H1 (cell line): ENCODE measurements around the gene POLR3K. TPM values are rescaled to one million over a fixed set of nuclear protein-coding genes. Genes with fewer than 3 reads are reported as not detected.
A peak's percentile ranks its signal among the peaks of the same experiment; 100 is the strongest.

ENCODE experiments used
- CTCF ChIA-PET: fragments of 300-600 bp; sonication (Branson Sonifier 250); formaldehyde crosslinking; loops from one replicate; lab custom pipeline; 2021; ENCODE audit not compliant: partially characterized antibody; lab: Charles Lee
- POLR2A ChIA-PET: fragments of 300-600 bp; sonication (Branson Sonifier 250); formaldehyde crosslinking; loops from one replicate; lab custom pipeline; 2021; ENCODE audit warnings: inconsistent platforms; ENCODE audit not compliant: partially characterized antibody; lab: Charles Lee
- DNase-seq, 2 experiments: peaks; one replicate each; pipeline versions ENCODE4 v3.0.0 to v3.0.0-alpha.2; 2010 to 2022; ENCODE audit warnings: low spot score in 2 of 2, low read depth in 1 of 2, mixed read lengths in 1 of 2
- FAIRE-seq: peaks from 2 replicates; lab custom pipeline; 2011; peaks lifted over from hg19 to GRCh38; lab: Jason Lieb, UNC
- H2AFZ ChIP-seq: 2 replicates; pipeline ENCODE4 v1.8.1; 2012; ENCODE audit warnings: low read length, inconsistent platforms
- H2AK5ac ChIP-seq: 2 replicates; pipeline ENCODE4 v1.6.1; 2013; ENCODE audit warnings: low read depth, low read length
- H2BK120ac ChIP-seq: replicated peaks from 2 replicates; pipeline ENCODE3; 2013; ENCODE audit warnings: low read depth, low read length, inconsistent platforms
- H2BK12ac ChIP-seq: 2 replicates; pipeline ENCODE4 v1.6.1; 2013; ENCODE audit warnings: low read depth, low read length
- H2BK15ac ChIP-seq: 2 replicates; pipeline ENCODE4 v1.6.1; 2013; ENCODE audit warnings: low read length
- H2BK20ac ChIP-seq: 2 replicates; pipeline ENCODE4 v1.6.1; 2013; ENCODE audit warnings: low read length
- H2BK5ac ChIP-seq: 2 replicates; pipeline ENCODE4 v1.6.1; 2013; ENCODE audit warnings: low read depth, low read length
- H3K14ac ChIP-seq: 2 replicates; pipeline ENCODE4 v1.6.1; 2013; ENCODE audit warnings: inconsistent platforms; ENCODE audit not compliant: insufficient read length
- H3K18ac ChIP-seq: 2 replicates; pipeline ENCODE4 v1.6.1; 2013; ENCODE audit warnings: low read length; ENCODE audit errors: extremely low read depth
- H3K23ac ChIP-seq: 2 replicates; pipeline ENCODE4 v1.6.1; 2013; ENCODE audit warnings: inconsistent platforms; ENCODE audit not compliant: insufficient read length
- H3K23me2 ChIP-seq: 2 replicates; pipeline ENCODE4 v1.6.1; 2013; ENCODE audit warnings: low read depth, low read length
- H3K27ac ChIP-seq: 2 replicates; pipeline ENCODE4 v1.6.1; 2011; ENCODE audit warnings: low read depth, low read length, inconsistent platforms
- H3K27me3 ChIP-seq, 4 experiments: replicated peaks in 1 of 4; 1 replicate in 1 of 4; 2 replicates in 3 of 4; pipeline versions ENCODE4 v1.6.1 to v1.8.1; 2011 to 2013; ENCODE audit warnings: low read length in 3 of 4, mild to moderate bottlenecking in 3 of 4, inconsistent platforms in 2 of 4, mixed read lengths in 2 of 4, moderate library complexity in 1 of 4; ENCODE audit not compliant: control insufficient read depth in 3 of 4, insufficient read depth in 3 of 4; ENCODE audit errors: extremely low read depth in 1 of 4
- H3K36me3 ChIP-seq, 4 experiments: 2 replicates each; pipeline versions ENCODE4 v1.6.1 to v1.8.1; 2011 to 2013; ENCODE audit warnings: mild to moderate bottlenecking in 4 of 4, low read length in 3 of 4, moderate library complexity in 2 of 4, control low read depth in 1 of 4, inconsistent platforms in 1 of 4; ENCODE audit not compliant: insufficient read depth in 4 of 4, control insufficient read depth in 2 of 4
- H3K4ac ChIP-seq: replicated peaks from 2 replicates; pipeline ENCODE3; 2013; ENCODE audit warnings: low read length, low read depth, mixed read lengths, inconsistent platforms; ENCODE audit not compliant: insufficient read length
- H3K4me1 ChIP-seq, 4 experiments: replicated peaks in 1 of 4; 1 replicate in 1 of 4; 2 replicates in 3 of 4; pipeline versions ENCODE4 v1.6.1 to v1.8.1; 2011 to 2013; ENCODE audit warnings: low read length in 3 of 4, inconsistent platforms in 2 of 4, mixed read lengths in 1 of 4; ENCODE audit not compliant: insufficient read depth in 4 of 4, control insufficient read depth in 3 of 4
- H3K4me2 ChIP-seq, 2 experiments: 2 replicates each; pipeline versions ENCODE4 v1.6.1 to v1.8.1; 2011 to 2013; ENCODE audit warnings: low read depth in 2 of 2, low read length in 2 of 2, control low read depth in 1 of 2, inconsistent platforms in 1 of 2, mild to moderate bottlenecking in 1 of 2; ENCODE audit not compliant: insufficient read depth in 1 of 2
- H3K4me3 ChIP-seq, 4 experiments: fragments of 200-600, 300-600 bp in 1 of 4; sonication (generic), shearing (Covaris generic), sonication (Bioruptor Twin) in 1 of 4; 2 replicates each; pipeline versions ENCODE4 v1.5.1 to v1.8.1; 2011 to 2016; ENCODE audit warnings: low read length in 4 of 4, low read depth in 3 of 4, control low read depth in 2 of 4, inconsistent platforms in 2 of 4, mild to moderate bottlenecking in 2 of 4, mixed read lengths in 1 of 4, moderate library complexity in 1 of 4; ENCODE audit not compliant: insufficient read depth in 2 of 4; ENCODE audit errors: extremely low read depth in 1 of 4
- H3K56ac ChIP-seq: replicated peaks from 2 replicates; pipeline ENCODE3; 2013; ENCODE audit warnings: low read depth, mild to moderate bottlenecking, mixed read lengths, low read length, inconsistent platforms; ENCODE audit not compliant: insufficient read length
- H3K79me1 ChIP-seq: 2 replicates; pipeline ENCODE4 v1.6.1; 2013; ENCODE audit warnings: low read depth, low read length, control low read depth
- H3K79me2 ChIP-seq, 2 experiments: 2 replicates each; pipeline versions ENCODE4 v1.6.1 to v1.8.1; 2012 to 2013; ENCODE audit warnings: low read length in 2 of 2, mild to moderate bottlenecking in 2 of 2, inconsistent platforms in 1 of 2; ENCODE audit not compliant: insufficient read depth in 2 of 2, control insufficient read depth in 1 of 2
- H3K9ac ChIP-seq, 4 experiments: replicated peaks in 1 of 4; 1 replicate in 1 of 4; 2 replicates in 3 of 4; pipeline versions ENCODE4 v1.6.1 to v1.8.1; 2011 to 2013; ENCODE audit warnings: low read depth in 3 of 4, low read length in 3 of 4, control low read depth in 2 of 4, mild to moderate bottlenecking in 2 of 4, moderate library complexity in 2 of 4, inconsistent platforms in 1 of 4; ENCODE audit errors: extremely low read depth in 1 of 4
- H3K9me3 ChIP-seq, 2 experiments: 2 replicates each; pipeline versions ENCODE4 v1.6.1 to v1.8.1; 2012 to 2013; ENCODE audit warnings: mild to moderate bottlenecking in 2 of 2, moderate library complexity in 2 of 2, control low read depth in 1 of 2, inconsistent platforms in 1 of 2, low read depth in 1 of 2, low read length in 1 of 2, mixed read lengths in 1 of 2; ENCODE audit not compliant: insufficient read depth in 2 of 2
- H4K20me1 ChIP-seq, 2 experiments: replicated peaks in 1 of 2; 2 replicates each; pipeline versions ENCODE3 to v1.8.1; 2011 to 2013; ENCODE audit warnings: inconsistent platforms in 2 of 2, low read length in 2 of 2, mild to moderate bottlenecking in 1 of 2; ENCODE audit not compliant: insufficient read depth in 2 of 2, control insufficient read depth in 1 of 2
- H4K5ac ChIP-seq: 2 replicates; pipeline ENCODE4 v1.6.1; 2013; ENCODE audit warnings: low read length, low read depth, mixed read lengths, inconsistent platforms; ENCODE audit not compliant: insufficient read length
- H4K8ac ChIP-seq: 2 replicates; pipeline ENCODE4 v1.8.0; 2013; ENCODE audit warnings: mild to moderate bottlenecking, moderate library complexity, low read length, inconsistent platforms; ENCODE audit not compliant: insufficient read depth; ENCODE audit errors: extremely low read depth
- H4K91ac ChIP-seq: replicated peaks from 2 replicates; pipeline ENCODE3; 2013; ENCODE audit warnings: low read length, mixed read lengths, inconsistent platforms; ENCODE audit not compliant: insufficient read length
- CTCF ChIP-seq, 3 experiments: IDR thresholded peaks; 1 replicate in 2 of 3; 2 replicates in 1 of 3; pipeline versions ENCODE4 v1.5.1 to v1.6.1; 2011; ENCODE audit warnings: low read length in 3 of 3, mild to moderate bottlenecking in 3 of 3, inconsistent platforms in 2 of 3, low read depth in 1 of 3, moderate library complexity in 1 of 3; ENCODE audit not compliant: insufficient read depth in 1 of 3; ENCODE audit errors: control extremely low read depth in 1 of 3
- KDM1A ChIP-seq: fragments of 200-600, 300-600 bp; sonication (generic); IDR thresholded peaks from 2 replicates; pipeline ENCODE4 v1.7.1; 2016; ENCODE audit warnings: mild to moderate bottlenecking, low read length, borderline replicate concordance
- SAP30 ChIP-seq: fragments of 300-600 bp; sonication (generic); IDR thresholded peaks from 2 replicates; pipeline ENCODE4 v1.7.1; 2012; ENCODE audit warnings: low read length, moderate library complexity, mild to moderate bottlenecking, inconsistent platforms; ENCODE audit not compliant: insufficient read depth, insufficient replicate concordance
- TBP ChIP-seq: IDR thresholded peaks from 2 replicates; pipeline ENCODE4 v1.6.1; 2011; ENCODE audit warnings: low read depth, low read length, improper control_type of control experiment
- ZNF274 ChIP-seq: IDR thresholded peaks from 2 replicates; pipeline ENCODE4 v1.7.0; 2012; ENCODE audit warnings: low read length, borderline replicate concordance; ENCODE audit errors: extremely low read depth
- WGBS, 2 experiments: shearing (Covaris generic) in 1 of 2; methylation state at CpG; one replicate each; pipeline versions ENCODE4 v1.1.6 to v1.1.7; 2013 to 2015; ENCODE audit warnings: low lambda C conversion rate in 2 of 2, mixed read lengths in 2 of 2, inconsistent platforms in 1 of 2, low coverage in 1 of 2, missing lambda C conversion rate in 1 of 2; ENCODE audit not compliant: insufficient replicate concordance in 2 of 2, insufficient coverage in 1 of 2, insufficient read length in 1 of 2; ENCODE audit errors: extremely low coverage in 1 of 2, missing lambda C conversion rate in 1 of 2; 5-methylcytosine and 5-hydroxymethylcytosine counted together
- polyA plus RNA-seq, 7 experiments: library from polyadenylated mRNA; depleted of rRNA in 3 of 7; stranded (reverse) in 5 of 7; unstranded in 2 of 7; fragments of >200 nt in 5 of 7; fragments of 200-250 nt in 2 of 7; gene quantifications; 1 replicate in 5 of 7; 2 replicates in 1 of 7; 4 replicates in 1 of 7; pipeline versions ENCODE4 v1.2.1 to v1.2.3, GENCODE V29; 2011 to 2013; ENCODE audit warnings: missing spikeins in 2 of 7, mixed read lengths in 2 of 7
- total RNA-seq: library from RNA; stranded (reverse); fragmentation: NEBNext Ultra II Directional; extraction: Animal tissue kit (Norgen Biotek cat#: 25700); gene quantifications from 2 replicates; pipeline ENCODE4 v1.2.1, GENCODE V29; 2021
- TF ChIP-seq, protein P1 (sequence below): IDR thresholded peaks from 2 replicates; pipeline ENCODE4 v1.6.1; 2012; ENCODE audit warnings: low read length, inconsistent platforms

The POLR3K gene
- total and polyA plus RNA-seq, 2 of the 8 experiments (the other 6 are each of a cell fraction or from before 2014, with no cell fraction given), result 45.4 to 80.5 TPM

DNA sequence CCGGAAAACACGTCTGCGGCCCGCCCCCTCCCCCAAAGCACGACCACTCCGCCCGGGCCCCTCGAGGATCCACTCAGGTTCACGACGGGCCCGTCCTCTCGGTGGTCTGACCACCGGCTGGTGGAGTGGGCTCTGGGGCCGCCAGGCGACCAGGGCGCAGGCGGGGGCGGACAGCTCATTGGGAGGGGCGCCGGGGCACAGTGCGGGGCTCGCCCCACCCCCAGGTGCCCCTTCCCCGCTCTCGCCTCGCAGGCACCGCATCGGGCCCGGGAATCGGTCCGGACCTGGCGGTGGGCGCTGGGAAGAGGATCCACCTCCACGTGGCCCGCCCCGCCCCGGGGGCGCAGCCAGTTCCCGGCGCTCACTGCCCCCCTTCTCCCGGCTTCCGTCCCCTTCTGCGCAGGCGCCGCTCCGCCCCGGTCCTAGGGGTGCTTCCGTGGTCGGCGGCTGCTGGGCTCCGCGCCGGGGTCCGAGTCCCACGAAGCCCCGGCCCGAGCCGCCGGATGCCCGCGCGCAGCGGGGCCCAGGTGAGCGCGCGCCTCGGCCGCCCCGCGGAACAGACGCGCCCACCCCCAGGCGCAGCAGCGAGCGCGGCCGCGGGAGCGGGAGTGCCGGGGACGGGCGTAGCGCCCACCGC is 24.5 kb upstream of the POLR3K start, which contains the start of gene MPG:
MPG (plus strand) TSS at position 419 of the 637 bp plus-strand sequence; CDS start at position 504, 85 bp downstream.
- Histone ChIP-seq H4K5ac (peak within 1 kb of the TSS; percentile 19), H3K23ac (no peak within 1 kb of the TSS), H3K4me3 (peak within 1 kb of the TSS; percentile 54 to 78 (median 68)), H3K9me3 (no peaks in the 10 kb centered on the region), H3K27ac (no peak within 1 kb of the TSS), H2AK5ac (peak within 1 kb of the TSS; percentile 78; the same call in 1 of the 2 replicates), H4K20me1 (peaks cover 0 to 5% of the 10 kb centered on the region in 2 experiments), H3K4me1 (peaks cover 6 to 60% (median 41%) of the 10 kb centered on the region in 4 experiments), H3K56ac (peak within 1 kb of the TSS; percentile 90), H3K18ac (peak within 1 kb of the TSS; percentile 78), H3K4ac (peak within 1 kb of the TSS; percentile 69), H2BK15ac (peak within 1 kb of the TSS; percentile 99; the same call in 1 of the 2 replicates), H2BK5ac (peak within 1 kb of the TSS; percentile 66; the same call in 1 of the 2 replicates), H3K79me2 (no peaks in the 10 kb centered on the region), H3K23me2 (peaks cover 16% of the 10 kb centered on the region; the same call in 1 of the 2 replicates), H3K14ac (no peak within 1 kb of the TSS), H3K9ac (peak within 1 kb of the TSS in 3 of 4 experiments; percentile 20 to 76 (median 41); a peak in 3 of 7 replicates), H4K8ac (peak within 1 kb of the TSS; percentile 80; the same call in 1 of the 2 replicates), H3K27me3 (peaks cover 0 to 4% (median 3%) of the 10 kb centered on the region in 4 experiments; a peak in 3 of 7 replicates), H2BK20ac (no peak within 1 kb of the TSS), H2BK12ac (peak within 1 kb of the TSS; percentile 87; the same call in 1 of the 2 replicates), H2BK120ac (no peak within 1 kb of the TSS), H4K91ac (peak within 1 kb of the TSS; percentile 61), H3K4me2 (peak within 1 kb of the TSS; percentile 92 to 95), H3K36me3 (peaks cover 0 to 2% (median 0%) of the 10 kb centered on the region in 4 experiments; a peak in 1 of 8 replicates), H2AFZ (no peak within 1 kb of the TSS), H3K79me1 (no peaks in the 10 kb centered on the region)
- FAIRE-seq, result no peak
- ChIA-PET CTCF (interaction anchor here (0.6 to 25.7 kb wide), 7 partner anchors 8 to 104 kb away, joined by 3 to 856 read pairs (median 4); partner anchors contain the start of gene RHBDF1), POLR2A (interaction anchor here (1.1 to 3.2 kb wide), 11 partner anchors 7 to 147 kb away, joined by 3 to 19 read pairs (median 4); partner anchors contain the start of genes POLR3K and SNRNP25)
- DNase-seq, result peak in 1 of 2 experiments; percentile 87
- 5% methylated on average over 38 of the region's 83 CpGs; no CpG with 5 or more reads in 1 of the 2 experiments for WGBS, 2 experiments
- TF ChIP-seq CTCF (IDR thresholded peaks at IDR 0.05; ENCODE audit: control extremely low read depth in 1 of 3, insufficient read depth in 1 of 3, low read depth in 1 of 3, low read length in 3 of 3), result no peak
- no peak for TF ChIP-seq TBP
- TF ChIP-seq SAP30, result no peak
- TF ChIP-seq KDM1A, result no peak
- TF ChIP-seq ZNF274, result no peak
- TF ChIP-seq, protein P1, sequence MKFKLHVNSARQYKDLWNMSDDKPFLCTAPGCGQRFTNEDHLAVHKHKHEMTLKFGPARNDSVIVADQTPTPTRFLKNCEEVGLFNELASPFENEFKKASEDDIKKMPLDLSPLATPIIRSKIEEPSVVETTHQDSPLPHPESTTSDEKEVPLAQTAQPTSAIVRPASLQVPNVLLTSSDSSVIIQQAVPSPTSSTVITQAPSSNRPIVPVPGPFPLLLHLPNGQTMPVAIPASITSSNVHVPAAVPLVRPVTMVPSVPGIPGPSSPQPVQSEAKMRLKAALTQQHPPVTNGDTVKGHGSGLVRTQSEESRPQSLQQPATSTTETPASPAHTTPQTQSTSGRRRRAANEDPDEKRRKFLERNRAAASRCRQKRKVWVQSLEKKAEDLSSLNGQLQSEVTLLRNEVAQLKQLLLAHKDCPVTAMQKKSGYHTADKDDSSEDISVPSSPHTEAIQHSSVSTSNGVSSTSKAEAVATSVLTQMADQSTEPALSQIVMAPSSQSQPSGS, result no peak
